Bronchial epithelial cell (primary cell): ENCODE results near the gene NHLRC4. TPM values are rescaled to one million over a fixed set of nuclear protein-coding genes. Genes with fewer than 3 reads are reported as not detected.

ENCODE experiments used
- DNase-seq: peaks from one replicate; pipeline ENCODE4 v3.0.0-alpha.2; 2010; ENCODE audit warnings: low read depth
- FAIRE-seq: peaks from 2 replicates; lab custom pipeline; 2011; peaks lifted over from hg19 to GRCh38; lab: Jason Lieb, UNC
- H3K27me3 ChIP-seq: 2 replicates; pipeline ENCODE4 v1.5.1; 2011; ENCODE audit warnings: low read length; ENCODE audit not compliant: control insufficient read depth, insufficient read depth
- H3K36me3 ChIP-seq: 2 replicates; pipeline ENCODE4 v1.5.1; 2011; ENCODE audit warnings: low read length; ENCODE audit not compliant: control insufficient read depth, insufficient read depth
- H3K4me3 ChIP-seq: 2 replicates; pipeline ENCODE4 v1.5.1; 2011; ENCODE audit warnings: mild to moderate bottlenecking, low read depth, low read length, control low read depth
- CTCF ChIP-seq: IDR thresholded peaks from 2 replicates; pipeline ENCODE4 v1.5.1; 2011; ENCODE audit warnings: mild to moderate bottlenecking, moderate library complexity, low read length, control low read depth, inconsistent platforms; ENCODE audit not compliant: insufficient read depth, severe bottlenecking
- total RNA-seq: library from RNA; depleted of rRNA; stranded (reverse); fragments of >200 nt; gene quantifications from 2 replicates; pipeline ENCODE4 v1.2.1, GENCODE V29; 2014

The NHLRC4 gene
- total RNA-seq, 1 donor from 2014 or later: under 0.01 TPM

DNA sequence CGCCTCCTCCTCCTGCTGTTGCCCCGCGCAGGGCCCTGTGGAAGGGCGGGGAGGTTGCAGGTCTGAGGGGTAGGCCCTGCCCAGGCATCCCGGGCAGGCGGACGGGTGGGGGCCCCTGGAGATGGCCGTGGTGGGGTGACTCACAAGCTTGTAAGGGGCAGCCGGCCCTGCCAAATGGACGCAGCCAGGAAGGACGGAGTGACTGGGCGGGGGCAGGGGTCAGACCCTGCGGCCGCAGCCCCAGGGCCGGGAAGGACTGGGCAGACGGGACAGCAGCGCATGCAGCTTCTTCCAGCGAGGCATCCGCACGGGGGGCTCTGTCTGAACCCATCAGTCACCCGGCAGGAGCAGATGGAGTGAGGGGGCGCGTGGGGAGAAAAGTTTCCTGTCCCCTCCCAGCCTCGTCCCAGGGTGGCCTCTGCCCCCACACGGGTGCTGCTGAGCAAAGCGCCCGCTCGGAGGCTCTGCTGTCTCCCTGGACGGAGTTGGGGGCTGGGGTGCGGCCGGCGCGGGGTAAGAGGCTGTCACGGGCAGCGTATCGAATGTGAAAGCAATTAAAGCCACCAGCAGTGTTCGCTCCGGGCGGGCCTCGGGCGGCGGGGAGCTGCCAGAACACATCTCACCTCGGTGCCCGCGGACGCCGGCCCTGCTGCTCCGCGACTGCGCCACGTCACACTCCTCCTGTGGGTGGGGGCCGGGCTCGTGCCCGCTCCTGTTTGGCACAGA is 12.0 kb upstream of the NHLRC4 start:
- H3K4me3 ChIP-seq: no peak overlapping the region
- FAIRE-seq: no peak

GRCh38 chr16:555528-556473 is 11.0 kb upstream of the NHLRC4 start:
- no peak overlapping the region for H3K4me3 ChIP-seq

More for the DNA sequence above, 12.0 kb upstream of the NHLRC4 start:
- DNase-seq: no peak
- peaks cover 7% of the 10 kb centered on the region for H3K36me3 ChIP-seq
- TF ChIP-seq CTCF: no peak
- H3K27me3 ChIP-seq: peaks cover 8% of the 10 kb centered on the region

GRCh38 chr16:556474-557173 is 10.2 kb upstream of the NHLRC4 start:
- Histone ChIP-seq H3K4me3 (no peak overlapping the region), H3K27me3 (peaks cover 14% of the 10 kb centered on the region), H3K36me3 (peaks cover 5% of the 10 kb centered on the region)
- DNase-seq (no peak), FAIRE-seq (no peak)
- TF ChIP-seq CTCF: no peak

More at GRCh38 chr16:555528-556473, 11.0 kb upstream of the NHLRC4 start:
- DNase-seq (no peak), FAIRE-seq (no peak)
- no peak for TF ChIP-seq CTCF
- Histone ChIP-seq H3K36me3 (peaks cover 7% of the 10 kb centered on the region), H3K27me3 (peaks cover 8% of the 10 kb centered on the region)

DNA sequence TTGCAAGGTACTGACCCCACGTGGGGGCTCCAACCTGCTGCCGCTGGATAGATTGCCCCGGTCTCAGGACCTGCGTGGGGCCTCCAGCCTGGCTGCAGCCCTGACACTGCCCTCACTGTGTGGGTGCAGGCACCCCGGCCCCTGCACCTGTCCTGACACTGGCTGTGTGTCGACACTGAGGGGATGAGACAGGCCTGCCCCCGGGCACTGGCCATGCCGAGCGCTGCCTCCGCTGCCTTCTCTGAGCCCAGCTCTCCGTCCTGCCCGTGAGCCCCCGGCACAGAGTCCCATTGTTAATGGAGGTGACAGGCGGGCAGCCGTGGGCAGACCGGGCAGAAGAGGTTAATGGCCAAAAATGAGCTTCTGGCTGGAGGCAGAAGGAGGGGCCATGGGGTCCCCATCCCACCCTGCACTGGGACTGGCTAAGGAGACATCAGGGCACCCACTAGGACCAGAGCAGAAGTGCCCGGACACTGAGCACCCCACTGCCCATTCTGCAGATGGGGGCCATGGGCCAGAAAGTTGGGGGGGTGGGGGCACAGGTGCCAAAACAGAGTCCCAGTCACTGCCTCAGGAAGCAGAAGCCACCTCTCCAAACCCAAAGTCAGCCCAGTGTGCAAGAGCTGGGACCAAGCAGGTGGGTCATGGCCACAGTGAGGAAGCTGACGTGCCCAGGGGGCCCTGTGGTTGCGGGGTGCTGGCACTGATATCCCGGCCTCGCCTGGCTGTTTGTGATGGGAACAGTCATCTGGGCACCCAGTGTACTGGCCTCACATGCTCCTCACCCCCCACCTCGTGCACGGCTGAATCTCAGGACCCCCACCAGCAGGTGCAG is 9.1 kb upstream of the NHLRC4 start:
- DNase-seq: no peak
- FAIRE-seq: no peak
- H3K27me3 ChIP-seq: peaks cover 17% of the 10 kb centered on the region
- H3K4me3 ChIP-seq: no peak overlapping the region
- H3K36me3 ChIP-seq: peaks cover 2% of the 10 kb centered on the region
- TF ChIP-seq CTCF: no peak
